Testis (tissue), 2 donors: ENCODE results near the gene ELMO1.

Source experiments
- POLR2A ChIP-seq: fragments of 450-650 bp; IDR thresholded peaks from one replicate; pipeline ENCODE4 v1.6.1; 2017; ENCODE audit warnings: antibody characterized with exemption, mild to moderate bottlenecking, moderate library complexity
- TF ChIP-seq, protein P1 (sequence below), 3 experiments: fragments of 450-650 bp in 2 of 3; fragments of 200-600 bp in 1 of 3; sonication (generic) in 1 of 3; IDR thresholded peaks; one replicate each; pipeline ENCODE4 v1.5.1; 2016 to 2019; ENCODE audit warnings: antibody characterized with exemption in 3 of 3, mild to moderate bottlenecking in 2 of 3, moderate library complexity in 1 of 3

DNA sequence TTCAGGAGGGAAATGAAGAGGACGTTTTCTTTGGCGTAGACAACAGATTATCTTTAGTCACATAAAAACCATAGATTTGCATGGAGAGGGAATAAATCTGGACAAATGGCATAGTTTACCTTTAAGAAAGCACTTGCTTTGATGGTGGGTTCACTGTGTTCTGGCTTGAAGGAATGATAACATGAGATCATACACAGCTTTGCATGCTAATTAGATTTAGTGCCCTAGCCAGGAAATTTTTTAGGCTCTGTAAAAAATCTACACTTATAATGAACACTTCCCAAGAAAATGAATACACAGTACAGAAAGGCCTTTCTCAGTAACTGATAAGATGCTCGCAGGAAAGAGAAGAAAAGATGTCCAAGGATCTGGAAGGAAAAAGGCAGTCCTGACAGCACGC, 506.1 kb downstream of the ELMO1 start:
- TF ChIP-seq, protein P1, sequence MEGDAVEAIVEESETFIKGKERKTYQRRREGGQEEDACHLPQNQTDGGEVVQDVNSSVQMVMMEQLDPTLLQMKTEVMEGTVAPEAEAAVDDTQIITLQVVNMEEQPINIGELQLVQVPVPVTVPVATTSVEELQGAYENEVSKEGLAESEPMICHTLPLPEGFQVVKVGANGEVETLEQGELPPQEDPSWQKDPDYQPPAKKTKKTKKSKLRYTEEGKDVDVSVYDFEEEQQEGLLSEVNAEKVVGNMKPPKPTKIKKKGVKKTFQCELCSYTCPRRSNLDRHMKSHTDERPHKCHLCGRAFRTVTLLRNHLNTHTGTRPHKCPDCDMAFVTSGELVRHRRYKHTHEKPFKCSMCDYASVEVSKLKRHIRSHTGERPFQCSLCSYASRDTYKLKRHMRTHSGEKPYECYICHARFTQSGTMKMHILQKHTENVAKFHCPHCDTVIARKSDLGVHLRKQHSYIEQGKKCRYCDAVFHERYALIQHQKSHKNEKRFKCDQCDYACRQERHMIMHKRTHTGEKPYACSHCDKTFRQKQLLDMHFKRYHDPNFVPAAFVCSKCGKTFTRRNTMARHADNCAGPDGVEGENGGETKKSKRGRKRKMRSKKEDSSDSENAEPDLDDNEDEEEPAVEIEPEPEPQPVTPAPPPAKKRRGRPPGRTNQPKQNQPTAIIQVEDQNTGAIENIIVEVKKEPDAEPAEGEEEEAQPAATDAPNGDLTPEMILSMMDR (IDR thresholded peaks at IDR 0.05) = no peak
- no peak for TF ChIP-seq POLR2A
